Mesenchymal stem cell (in vitro differentiated cells and primary cell): ENCODE data around the gene AGPAT4.

ENCODE experiments used
- DNase-seq: peaks from one replicate; pipeline ENCODE4 v3.0.0-alpha.2; 2013
- H2AFZ ChIP-seq: one replicate; pipeline ENCODE4 v1.6.1; 2013; ENCODE audit warnings: low read depth, mild to moderate bottlenecking, control low read depth, inconsistent platforms, low read length, moderate library complexity
- H2AK5ac ChIP-seq: 2 replicates; pipeline ENCODE4 v1.6.1; 2013; ENCODE audit warnings: low read length, moderate library complexity, mild to moderate bottlenecking, inconsistent platforms; ENCODE audit not compliant: severe bottlenecking
- H2BK120ac ChIP-seq: one replicate; pipeline ENCODE4 v1.6.1; 2013; ENCODE audit warnings: low read depth, mild to moderate bottlenecking, inconsistent platforms, low read length, moderate library complexity
- H2BK12ac ChIP-seq, 2 experiments: one replicate each; pipeline ENCODE4 v1.6.1; 2013; ENCODE audit warnings: inconsistent platforms in 2 of 2, low read length in 2 of 2, mild to moderate bottlenecking in 2 of 2, moderate library complexity in 2 of 2, control low read depth in 1 of 2
- H2BK15ac ChIP-seq: one replicate; pipeline ENCODE4 v1.6.1; 2013; ENCODE audit warnings: mild to moderate bottlenecking, low read depth, inconsistent platforms; ENCODE audit not compliant: poor library complexity, severe bottlenecking
- H2BK5ac ChIP-seq: 2 replicates; pipeline ENCODE4 v1.6.1; 2013; ENCODE audit warnings: low read depth, mild to moderate bottlenecking, low read length, control low read depth, inconsistent platforms; ENCODE audit not compliant: poor library complexity, severe bottlenecking
- H3K14ac ChIP-seq, 2 experiments: one replicate each; pipeline ENCODE4 v1.6.1; 2013; ENCODE audit warnings: inconsistent platforms in 2 of 2, low read length in 2 of 2, control low read depth in 1 of 2, mild to moderate bottlenecking in 1 of 2, moderate library complexity in 1 of 2
- H3K18ac ChIP-seq, 2 experiments: one replicate each; pipeline ENCODE4 v1.6.1; 2013; ENCODE audit warnings: inconsistent platforms in 2 of 2, low read length in 2 of 2, control low read depth in 1 of 2, low read depth in 1 of 2, mild to moderate bottlenecking in 1 of 2
- H3K23ac ChIP-seq, 2 experiments: one replicate each; pipeline ENCODE4 v1.6.1; 2013; ENCODE audit warnings: inconsistent platforms in 2 of 2, low read length in 2 of 2, mild to moderate bottlenecking in 2 of 2, moderate library complexity in 2 of 2, control low read depth in 1 of 2
- H3K27ac ChIP-seq: 2 replicates; pipeline ENCODE4 v1.5.1; 2013; ENCODE audit warnings: mild to moderate bottlenecking, moderate library complexity, low read length, control low read depth, inconsistent platforms; ENCODE audit not compliant: poor library complexity, severe bottlenecking
- H3K27me3 ChIP-seq, 2 experiments: 2 replicates each; pipeline versions ENCODE4 v1.6.1 to v1.7.0; 2013; ENCODE audit warnings: low read length in 2 of 2, mild to moderate bottlenecking in 2 of 2, moderate library complexity in 2 of 2, control low read depth in 1 of 2, inconsistent platforms in 1 of 2; ENCODE audit not compliant: control insufficient read depth in 1 of 2, insufficient read depth in 1 of 2
- H3K36me3 ChIP-seq, 2 experiments: 2 replicates each; pipeline versions ENCODE4 v1.6.1 to v1.7.0; 2013; ENCODE audit warnings: low read length in 2 of 2, control low read depth in 1 of 2, inconsistent platforms in 1 of 2, low read depth in 1 of 2, mild to moderate bottlenecking in 1 of 2; ENCODE audit not compliant: insufficient read depth in 2 of 2, control insufficient read depth in 1 of 2
- H3K4ac ChIP-seq, 2 experiments: one replicate each; pipeline ENCODE4 v1.6.1; 2013; ENCODE audit warnings: inconsistent platforms in 2 of 2, low read length in 2 of 2, mild to moderate bottlenecking in 2 of 2, moderate library complexity in 2 of 2, control low read depth in 1 of 2, low read depth in 1 of 2
- H3K4me1 ChIP-seq: 2 replicates; pipeline ENCODE4 v1.6.1; 2013; ENCODE audit warnings: low read depth, low read length, control low read depth; ENCODE audit not compliant: control insufficient read depth, insufficient read depth
- H3K4me2 ChIP-seq: 2 replicates; pipeline ENCODE4 v1.6.1; 2013; ENCODE audit warnings: low read length, mild to moderate bottlenecking, inconsistent platforms; ENCODE audit not compliant: poor library complexity, severe bottlenecking
- H3K4me3 ChIP-seq, 2 experiments: 2 replicates each; pipeline versions ENCODE4 v1.5.1 to v1.7.0; 2013; ENCODE audit warnings: low read length in 2 of 2, mild to moderate bottlenecking in 2 of 2, control low read depth in 1 of 2, low read depth in 1 of 2; ENCODE audit not compliant: insufficient read depth in 1 of 2
- H3K79me1 ChIP-seq: replicated peaks from 2 replicates; pipeline ENCODE4 v1.6.1; 2013; ENCODE audit warnings: mild to moderate bottlenecking, control low read depth, low read length, inconsistent platforms; ENCODE audit not compliant: poor library complexity, severe bottlenecking
- H3K9ac ChIP-seq: 2 replicates; pipeline ENCODE4 v1.7.0; 2013; ENCODE audit warnings: mild to moderate bottlenecking, low read length, moderate library complexity
- H3K9me3 ChIP-seq: 2 replicates; pipeline ENCODE4 v1.7.0; 2013; ENCODE audit warnings: mild to moderate bottlenecking, low read length; ENCODE audit not compliant: control insufficient read depth
- H4K8ac ChIP-seq: one replicate; pipeline ENCODE4 v1.6.1; 2013; ENCODE audit warnings: inconsistent platforms, mild to moderate bottlenecking, low read length, moderate library complexity
- H4K91ac ChIP-seq: one replicate; pipeline ENCODE4 v1.6.1; 2013; ENCODE audit warnings: mild to moderate bottlenecking, low read length, inconsistent platforms
- WGBS: methylation state at CpG from one replicate; pipeline ENCODE4 v1.1.7; 2013; ENCODE audit warnings: mixed read lengths; 5-methylcytosine and 5-hydroxymethylcytosine counted together

The AGPAT4 gene

DNA sequence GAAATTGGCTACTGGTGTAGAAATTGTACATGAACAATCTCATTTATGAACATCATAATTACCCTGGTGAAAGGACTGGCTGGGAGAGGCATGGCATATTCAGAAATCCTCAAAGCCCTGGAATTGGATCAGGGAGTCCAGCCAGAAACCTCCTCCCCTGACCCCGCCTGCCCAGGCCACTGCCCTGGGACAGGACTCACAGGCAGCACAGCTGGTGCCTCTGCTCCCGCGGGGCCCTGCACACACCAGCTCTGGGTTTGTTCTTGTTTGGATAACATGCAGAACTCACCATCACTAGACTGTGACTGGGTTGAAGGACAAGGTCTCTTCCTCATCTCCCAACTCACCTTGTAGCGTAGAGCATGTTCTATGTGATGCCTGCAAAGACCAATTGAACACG is 56.2 kb downstream of the AGPAT4 start:
- Histone ChIP-seq H2BK15ac (peak overlapping the region; percentile 66), H2AK5ac (no peak overlapping the region), H3K9ac (no peak overlapping the region), H3K14ac (no peak overlapping the region), H3K4me3 (no peak overlapping the region), H3K79me1 (peaks cover 34% of the 10 kb centered on the region), H2AFZ (no peak overlapping the region), H3K36me3 (peaks cover 15 to 17% of the 10 kb centered on the region in 2 experiments), H3K23ac (no peak overlapping the region), H3K4me2 (no peak overlapping the region), H3K18ac (no peak overlapping the region), H3K9me3 (no peaks in the 10 kb centered on the region), H3K27me3 (no peaks in the 10 kb centered on the region), H3K4ac (no peak overlapping the region), H2BK5ac (no peak overlapping the region), H2BK12ac (no peak overlapping the region), H4K8ac (no peak overlapping the region), H3K4me1 (peaks cover 2% of the 10 kb centered on the region), H4K91ac (no peak overlapping the region), H3K27ac (no peak overlapping the region), H2BK120ac (no peak overlapping the region)
- DNase-seq: no peak
- 100% methylated on average over 5 of the region's 5 CpGs for WGBS

- Histone ChIP-seq H3K9me3 (peaks cover 5% of the 10 kb centered on the region), H3K79me1 (peaks cover 30% of the 10 kb centered on the region), H3K18ac (peak overlapping the region in 1 of 2 experiments; percentile 51), H2BK12ac (peak overlapping the region in 1 of 2 experiments; percentile 22), H3K23ac (no peak overlapping the region), H3K4me2 (no peak overlapping the region), H3K9ac (no peak overlapping the region), H3K27ac (no peak overlapping the region), H2BK120ac (no peak overlapping the region), H4K8ac (no peak overlapping the region), H3K27me3 (no peaks in the 10 kb centered on the region), H3K4me1 (peaks cover 2% of the 10 kb centered on the region), H2BK15ac (no peak overlapping the region), H4K91ac (peak overlapping the region; percentile 18), H3K4me3 (no peak overlapping the region), H2BK5ac (no peak overlapping the region), H3K14ac (no peak overlapping the region), H3K36me3 (peaks cover 15 to 17% of the 10 kb centered on the region in 2 experiments), H2AK5ac (no peak overlapping the region), H2AFZ (no peak overlapping the region), H3K4ac (no peak overlapping the region)
- 98% methylated on average over 20 of the region's 20 CpGs for WGBS
- no peak for DNase-seq
Measured at GRCh38 chr6:161216616-161217205, 57.1 kb downstream of the AGPAT4 start.

- H3K27ac ChIP-seq: no peak overlapping the region
- peak overlapping the region; percentile 53 to 69 for H3K4ac ChIP-seq
- H3K9ac ChIP-seq: peak overlapping the region; percentile 79
- H2BK5ac ChIP-seq: no peak overlapping the region
- H2BK120ac ChIP-seq: peak overlapping the region; percentile 81
- peak overlapping the region; percentile 64 for H2BK15ac ChIP-seq
- peak overlapping the region; percentile 76 for H4K91ac ChIP-seq
- no peak overlapping the region for H3K14ac ChIP-seq
- H3K79me1 ChIP-seq: peaks cover 26% of the 10 kb centered on the region
- DNase-seq: peak; percentile 53
- peak overlapping the region; percentile 67 to 70 for H2BK12ac ChIP-seq
- WGBS: 89% methylated on average over 13 of the region's 13 CpGs
- no peak overlapping the region for H2AFZ ChIP-seq
- peak overlapping the region; percentile 19 for H4K8ac ChIP-seq
- H3K4me1 ChIP-seq: peaks cover 2% of the 10 kb centered on the region
- peaks cover 15 to 16% of the 10 kb centered on the region in 2 experiments for H3K36me3 ChIP-seq
- H3K9me3 ChIP-seq: peaks cover 10% of the 10 kb centered on the region
- H3K18ac ChIP-seq: peak overlapping the region; percentile 79 to 82
- H3K23ac ChIP-seq: no peak overlapping the region
- H3K4me2 ChIP-seq: no peak overlapping the region
- no peaks in the 10 kb centered on the region for H3K27me3 ChIP-seq
- no peak overlapping the region for H2AK5ac ChIP-seq
- no peak overlapping the region for H3K4me3 ChIP-seq
Measured at GRCh38 chr6:161215876-161216615, 57.8 kb downstream of the AGPAT4 start.

DNA sequence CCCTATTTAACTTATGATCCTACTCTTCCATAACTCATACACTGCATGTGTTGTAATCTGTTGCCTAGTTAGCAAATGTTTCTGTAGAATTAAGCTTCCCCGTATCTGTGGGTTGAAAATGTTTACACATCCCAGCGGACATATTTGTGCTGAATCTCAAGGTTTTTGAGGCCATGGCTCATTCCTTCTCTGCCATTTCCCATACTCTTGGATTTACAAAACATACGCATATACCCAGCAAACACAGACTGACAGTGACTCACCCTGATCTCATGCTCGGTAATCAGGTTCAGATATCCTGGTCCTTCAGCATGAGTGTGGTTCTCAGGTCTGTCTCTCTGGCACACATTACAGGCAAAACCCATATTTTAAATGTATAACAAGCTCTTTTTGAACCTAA is 58.7 kb downstream of the AGPAT4 start:
- H2BK120ac ChIP-seq: no peak overlapping the region
- no peak overlapping the region for H3K4ac ChIP-seq
- 49% methylated on average over 4 of the region's 4 CpGs for WGBS
- H3K27me3 ChIP-seq: no peaks in the 10 kb centered on the region
- peak; percentile 100 for DNase-seq
- H3K36me3 ChIP-seq: peaks cover 15% of the 10 kb centered on the region in 2 experiments
- H3K27ac ChIP-seq: no peak overlapping the region
- H3K14ac ChIP-seq: no peak overlapping the region
- H3K4me3 ChIP-seq: peak overlapping the region in 1 of 2 experiments; percentile 3
- H2AFZ ChIP-seq: no peak overlapping the region
- H3K9ac ChIP-seq: peak overlapping the region; percentile 79
- no peak overlapping the region for H2BK12ac ChIP-seq
- H3K18ac ChIP-seq: peak overlapping the region in 1 of 2 experiments; percentile 21
- H3K9me3 ChIP-seq: peaks cover 13% of the 10 kb centered on the region
- H4K91ac ChIP-seq: no peak overlapping the region
- no peak overlapping the region for H2AK5ac ChIP-seq
- H4K8ac ChIP-seq: no peak overlapping the region
- peaks cover 22% of the 10 kb centered on the region for H3K79me1 ChIP-seq
- H3K4me2 ChIP-seq: no peak overlapping the region
- no peak overlapping the region for H2BK15ac ChIP-seq
- no peak overlapping the region for H2BK5ac ChIP-seq
- H3K4me1 ChIP-seq: peaks cover 2% of the 10 kb centered on the region
- no peak overlapping the region for H3K23ac ChIP-seq
